Left ventricle myocardium inferior (tissue), 1 donor: ENCODE measurements around the gene NMNAT2. TPM values are rescaled to one million over a fixed set of nuclear protein-coding genes. Genes with fewer than 3 reads are reported as not detected.

Experiments
- DNase-seq: peaks from one replicate; pipeline ENCODE4 v3.0.0-alpha.2; 2020
- H3K27ac ChIP-seq: fragments of 200-600 bp; replicated peaks from 2 replicates; pipeline ENCODE4 v1.8.0; 2021
- H3K27me3 ChIP-seq: fragments of 200-600 bp; 2 replicates; pipeline ENCODE4 v1.8.0; 2021; ENCODE audit warnings: low read depth
- H3K36me3 ChIP-seq: fragments of 200-600 bp; 2 replicates; pipeline ENCODE4 v1.8.0; 2021
- H3K4me1 ChIP-seq: fragments of 200-600 bp; 2 replicates; pipeline ENCODE4 v1.8.0; 2021
- H3K4me3 ChIP-seq: fragments of 200-600 bp; 2 replicates; pipeline ENCODE4 v1.8.0; 2021; ENCODE audit warnings: mild to moderate bottlenecking, moderate library complexity
- H3K9me3 ChIP-seq: fragments of 200-600 bp; replicated peaks from 2 replicates; pipeline ENCODE4 v1.8.0; 2021
- CTCF ChIP-seq: fragments of 200-600 bp; IDR thresholded peaks from 2 replicates; pipeline ENCODE4 v1.8.0; 2021; ENCODE audit warnings: antibody characterized with exemption, mild to moderate bottlenecking, borderline replicate concordance
- intact Hi-C: fragments of 100-400 bp; cut with micrococcal nuclease; formaldehyde crosslinking; loops from one replicate; pipeline ENCODE4 v1.11.0; 2022
- total RNA-seq: library from RNA; stranded (reverse); fragmentation: NEBNext Ultra II Directional; extraction: Animal tissue kit (Norgen Biotek cat#: 25700); gene quantifications from one replicate; pipeline ENCODE4 v1.2.1, GENCODE V29; 2021
- donor health status: DM: no; HTN: yes; CAD: no; lungs with severe emphysema.

The NMNAT2 gene
- total RNA-seq, 1 donor from 2014 or later: 3.4 TPM

DNA sequence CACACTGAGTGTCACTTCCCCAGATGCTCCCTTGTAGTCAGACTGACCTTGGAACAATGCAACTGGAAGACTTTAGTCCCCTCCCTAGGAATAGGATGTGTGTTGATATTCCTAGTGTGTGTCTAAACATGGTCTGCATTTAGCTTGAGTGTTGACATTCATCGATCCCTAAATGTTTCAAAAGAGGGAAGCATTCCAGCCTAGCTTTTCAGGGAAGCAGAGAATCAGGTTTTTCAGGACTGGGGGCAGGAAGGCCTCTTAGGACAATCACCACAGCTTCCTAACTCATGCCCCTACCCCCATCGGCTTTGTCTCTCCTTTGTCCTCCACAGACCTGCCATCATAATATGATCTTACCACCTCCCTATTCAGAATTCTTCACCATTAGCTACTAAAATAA is 43.4 kb downstream of the NMNAT2 start:
- Histone ChIP-seq H3K4me3 (no peak overlapping the region), H3K27me3 (no peaks in the 10 kb centered on the region), H3K36me3 (no peaks in the 10 kb centered on the region), H3K9me3 (no peaks in the 10 kb centered on the region), H3K27ac (no peak overlapping the region), H3K4me1 (no peaks in the 10 kb centered on the region)
- intact Hi-C loops: no loop called here
- no peak for DNase-seq
- no peak for TF ChIP-seq CTCF

GRCh38 chr1:183372586-183373230 is 45.5 kb downstream of the NMNAT2 start:
- Histone ChIP-seq H3K27ac (no peak overlapping the region), H3K9me3 (no peaks in the 10 kb centered on the region), H3K27me3 (no peaks in the 10 kb centered on the region), H3K4me1 (peaks cover 9% of the 10 kb centered on the region), H3K4me3 (no peak overlapping the region), H3K36me3 (no peaks in the 10 kb centered on the region)
- TF ChIP-seq CTCF: no peak
- intact Hi-C loops: no loop called here
- DNase-seq: no peak

- H3K4me3 ChIP-seq: no peak overlapping the region
- peaks cover 22% of the 10 kb centered on the region for H3K4me1 ChIP-seq
- DNase-seq: no peak
- no peak overlapping the region for H3K27ac ChIP-seq
- no peaks in the 10 kb centered on the region for H3K27me3 ChIP-seq
- intact Hi-C loops: no loop called here
- no peak for TF ChIP-seq CTCF
- H3K36me3 ChIP-seq: no peaks in the 10 kb centered on the region
- H3K9me3 ChIP-seq: no peaks in the 10 kb centered on the region
Observed at GRCh38 chr1:183370399-183371058, 47.7 kb downstream of the NMNAT2 start.

DNA sequence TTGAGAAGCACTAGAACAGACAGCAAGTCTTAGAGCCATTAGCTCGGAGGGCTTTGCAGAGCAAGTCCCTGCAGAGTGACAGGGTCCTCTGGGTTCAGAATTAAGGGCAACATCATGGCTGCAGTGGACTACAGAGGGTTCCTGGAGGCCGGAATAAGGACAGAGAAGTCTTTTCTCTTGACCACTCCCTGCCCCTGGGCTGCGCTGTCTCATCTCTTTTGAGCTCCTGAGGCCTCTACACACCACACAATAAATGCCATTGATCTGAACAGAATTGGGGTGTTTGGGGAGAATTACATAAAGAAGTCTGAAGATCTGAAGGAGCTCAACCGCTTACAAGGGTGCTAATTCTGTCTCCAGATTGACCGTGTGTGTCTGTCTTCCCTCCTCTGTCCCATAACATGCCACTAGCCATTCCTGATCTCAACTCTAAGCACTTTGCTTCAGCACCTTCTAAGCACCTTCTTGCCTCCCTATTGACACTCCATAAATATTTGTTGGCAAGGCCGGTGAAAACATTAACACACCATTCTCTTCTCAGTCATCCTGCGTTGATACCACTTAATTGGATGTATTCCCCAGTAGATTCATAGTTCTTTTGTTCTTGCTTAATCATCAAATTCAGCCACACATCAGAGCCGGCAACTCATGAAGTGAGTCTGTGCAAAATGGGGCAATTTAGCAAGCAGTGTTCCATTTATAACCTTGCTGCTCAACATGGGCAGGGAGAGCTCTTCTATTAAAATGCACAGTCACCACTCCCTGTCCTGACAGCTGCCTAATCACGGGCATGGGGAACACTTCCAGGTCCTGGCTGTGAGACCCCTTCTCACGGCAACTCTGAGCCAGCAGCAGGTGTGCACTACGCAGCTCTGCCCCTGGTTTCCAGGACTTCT is 49.7 kb downstream of the NMNAT2 start:
- Histone ChIP-seq H3K36me3 (no peaks in the 10 kb centered on the region), H3K27me3 (no peaks in the 10 kb centered on the region), H3K4me3 (no peak overlapping the region), H3K27ac (peak overlapping the region; percentile 40), H3K9me3 (no peaks in the 10 kb centered on the region), H3K4me1 (peaks cover 26% of the 10 kb centered on the region)
- no peak for TF ChIP-seq CTCF
- DNase-seq: no peak
- intact Hi-C loops: no loop called here

DNA sequence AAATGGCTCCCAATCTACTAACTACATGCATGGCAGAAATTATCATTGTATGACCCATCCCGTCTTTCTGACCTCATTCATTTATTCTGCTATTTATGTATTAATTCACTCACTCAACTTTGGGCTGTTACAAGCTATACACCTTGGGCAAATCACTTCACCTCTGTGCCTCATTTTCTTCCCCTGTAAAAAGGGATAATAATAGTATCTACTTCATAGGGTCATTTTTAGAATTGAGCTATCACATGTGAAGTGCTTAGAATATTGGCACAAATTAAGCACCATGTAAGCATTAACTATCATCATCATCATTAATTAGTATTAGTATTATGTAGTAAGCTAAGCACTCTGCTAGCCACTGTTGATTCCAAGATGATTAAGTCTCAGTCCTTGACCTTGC is 52.1 kb downstream of the NMNAT2 start:
- Histone ChIP-seq H3K27ac (no peak overlapping the region), H3K36me3 (no peaks in the 10 kb centered on the region), H3K4me1 (peaks cover 26% of the 10 kb centered on the region), H3K27me3 (no peaks in the 10 kb centered on the region), H3K4me3 (no peak overlapping the region), H3K9me3 (no peaks in the 10 kb centered on the region)
- DNase-seq: no peak
- no peak for TF ChIP-seq CTCF
- intact Hi-C loops: no loop called here
